ENCODE results near the gene TFDP2. TPM values are rescaled to one million over a fixed set of nuclear protein-coding genes. Genes with fewer than 3 reads are reported as not detected.
"Not testable (repeated sequence)": the region's sequence is repeated elsewhere in the genome, so short reads cannot be mapped to it uniquely, and the experiment has no call there.

Gene TFDP2
- total RNA-seq, 1 donor from 2014 or later, result 64.5 TPM

GRCh38 chr3:142009029-142009428 is 140.3 kb downstream of the TFDP2 start:
- no peaks in the 10 kb centered on the region for H3K9me3 Mint-ChIP-seq
- TF ChIP-seq, protein P1, sequence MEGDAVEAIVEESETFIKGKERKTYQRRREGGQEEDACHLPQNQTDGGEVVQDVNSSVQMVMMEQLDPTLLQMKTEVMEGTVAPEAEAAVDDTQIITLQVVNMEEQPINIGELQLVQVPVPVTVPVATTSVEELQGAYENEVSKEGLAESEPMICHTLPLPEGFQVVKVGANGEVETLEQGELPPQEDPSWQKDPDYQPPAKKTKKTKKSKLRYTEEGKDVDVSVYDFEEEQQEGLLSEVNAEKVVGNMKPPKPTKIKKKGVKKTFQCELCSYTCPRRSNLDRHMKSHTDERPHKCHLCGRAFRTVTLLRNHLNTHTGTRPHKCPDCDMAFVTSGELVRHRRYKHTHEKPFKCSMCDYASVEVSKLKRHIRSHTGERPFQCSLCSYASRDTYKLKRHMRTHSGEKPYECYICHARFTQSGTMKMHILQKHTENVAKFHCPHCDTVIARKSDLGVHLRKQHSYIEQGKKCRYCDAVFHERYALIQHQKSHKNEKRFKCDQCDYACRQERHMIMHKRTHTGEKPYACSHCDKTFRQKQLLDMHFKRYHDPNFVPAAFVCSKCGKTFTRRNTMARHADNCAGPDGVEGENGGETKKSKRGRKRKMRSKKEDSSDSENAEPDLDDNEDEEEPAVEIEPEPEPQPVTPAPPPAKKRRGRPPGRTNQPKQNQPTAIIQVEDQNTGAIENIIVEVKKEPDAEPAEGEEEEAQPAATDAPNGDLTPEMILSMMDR (conservative IDR thresholded peaks at IDR 0.05), result no peak
- no peak overlapping the region for H3K4me3 Mint-ChIP-seq
- DNase-seq (ENCODE audit: low read depth, low spot score), result no peak
- no peaks in the 10 kb centered on the region for H3K27me3 Mint-ChIP-seq (ENCODE audit: low read depth)
- H3K4me1 Mint-ChIP-seq, result no peaks in the 10 kb centered on the region
- no peak overlapping the region for H3K27ac Mint-ChIP-seq (ENCODE audit: unreplicated experiment)
- no peaks in the 10 kb centered on the region for H3K36me3 Mint-ChIP-seq (ENCODE audit: low read depth)

GRCh38 chr3:142007710-142008399 is 141.5 kb downstream of the TFDP2 start:
- TF ChIP-seq, protein P1 (conservative IDR thresholded peaks at IDR 0.05), result no peak
- no peaks in the 10 kb centered on the region for H3K36me3 Mint-ChIP-seq (ENCODE audit: low read depth)

DNA sequence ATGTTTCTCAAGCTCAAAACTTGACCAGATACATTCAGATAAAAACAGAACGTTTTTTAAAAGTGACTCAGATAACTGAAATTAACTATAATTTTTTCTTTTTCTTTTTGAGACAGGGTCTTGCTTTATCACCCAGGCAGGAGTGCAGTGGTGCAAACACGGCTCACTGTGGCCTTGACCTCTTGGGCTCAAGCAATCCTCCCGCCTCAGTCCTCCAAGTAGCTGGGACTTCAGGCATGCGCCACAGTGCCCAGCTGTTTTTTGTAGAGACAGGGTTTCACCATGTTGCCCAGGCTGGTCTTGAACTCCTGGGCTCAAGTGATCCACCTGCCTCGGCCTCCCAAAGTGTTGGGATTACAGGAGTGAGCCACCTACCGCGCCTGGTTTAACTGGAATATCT is 144.4 kb downstream of the TFDP2 start:
- H3K4me3 Mint-ChIP-seq; DNase-seq (ENCODE audit: low read depth, low spot score); H3K27me3 Mint-ChIP-seq (ENCODE audit: low read depth); H3K27ac Mint-ChIP-seq (ENCODE audit: unreplicated experiment); H3K9me3 Mint-ChIP-seq; H3K36me3 Mint-ChIP-seq (ENCODE audit: low read depth); H3K4me1 Mint-ChIP-seq: not testable (repeated sequence)

More at GRCh38 chr3:142007710-142008399, 141.5 kb downstream of the TFDP2 start:
- Mint-ChIP-seq H3K4me3 (no peak overlapping the region), H3K27me3 (ENCODE audit: low read depth) (no peaks in the 10 kb centered on the region), H3K27ac (ENCODE audit: unreplicated experiment) (peak overlapping the region; percentile 2), H3K4me1 (no peaks in the 10 kb centered on the region), H3K9me3 (no peaks in the 10 kb centered on the region)
- no peak for DNase-seq (ENCODE audit: low read depth, low spot score)

DNA sequence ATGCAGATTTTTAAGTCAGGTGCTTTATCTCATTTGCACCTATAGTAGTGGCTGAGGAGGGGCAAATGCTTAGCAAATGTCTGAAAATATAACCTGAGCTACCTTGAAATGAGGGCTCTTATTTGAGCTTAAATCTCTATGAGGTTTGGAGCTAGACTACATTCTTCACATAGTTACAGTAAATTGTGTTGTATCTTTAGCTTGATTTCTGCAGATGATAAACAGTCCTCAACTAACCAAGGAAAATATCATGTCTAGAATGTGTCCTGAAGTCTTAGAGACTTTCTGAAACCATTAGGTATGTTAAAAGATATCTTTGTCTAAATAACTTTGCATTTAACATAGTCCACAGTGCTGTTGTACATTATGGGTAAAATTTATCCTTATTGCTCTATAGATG is 145.3 kb downstream of the TFDP2 start:
- H3K27me3 Mint-ChIP-seq (ENCODE audit: low read depth), result no peaks in the 10 kb centered on the region
- no peaks in the 10 kb centered on the region for H3K4me1 Mint-ChIP-seq
- H3K36me3 Mint-ChIP-seq (ENCODE audit: low read depth), result peaks cover 5% of the 10 kb centered on the region
- H3K27ac Mint-ChIP-seq (ENCODE audit: unreplicated experiment), result no peak overlapping the region
- H3K9me3 Mint-ChIP-seq, result no peaks in the 10 kb centered on the region
- H3K4me3 Mint-ChIP-seq, result no peak overlapping the region
- no peak for DNase-seq (ENCODE audit: low read depth, low spot score)
- TF ChIP-seq, protein P1 (conservative IDR thresholded peaks at IDR 0.05), result no peak

DNA sequence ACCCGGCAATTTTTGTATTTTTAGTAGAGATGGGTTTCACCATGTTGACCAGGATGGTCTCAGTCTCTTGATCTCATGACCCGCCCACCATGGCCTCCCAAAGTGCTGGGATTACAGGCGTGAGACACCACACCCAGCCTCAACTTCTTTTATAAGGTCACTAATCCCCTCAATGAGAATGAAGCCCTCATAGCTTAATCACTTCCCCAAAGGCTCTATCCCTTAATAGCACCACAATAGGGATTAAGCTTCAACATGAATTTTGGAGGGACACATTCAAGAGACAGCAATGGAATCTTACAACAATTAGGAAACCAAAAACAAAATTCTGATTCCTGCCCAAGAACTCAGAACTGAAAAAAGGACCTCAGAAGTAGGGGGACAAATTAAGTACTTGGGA is 146.1 kb downstream of the TFDP2 start:
- Mint-ChIP-seq H3K27me3 (ENCODE audit: low read depth) (no peaks in the 10 kb centered on the region), H3K36me3 (ENCODE audit: low read depth) (peaks cover 5% of the 10 kb centered on the region), H3K4me1 (peaks cover 3% of the 10 kb centered on the region), H3K9me3 (no peaks in the 10 kb centered on the region), H3K4me3 (no peak overlapping the region), H3K27ac (ENCODE audit: unreplicated experiment) (no peak overlapping the region)
- TF ChIP-seq, protein P1 (conservative IDR thresholded peaks at IDR 0.05), result no peak
- DNase-seq (ENCODE audit: low read depth, low spot score), result no peak

DNA sequence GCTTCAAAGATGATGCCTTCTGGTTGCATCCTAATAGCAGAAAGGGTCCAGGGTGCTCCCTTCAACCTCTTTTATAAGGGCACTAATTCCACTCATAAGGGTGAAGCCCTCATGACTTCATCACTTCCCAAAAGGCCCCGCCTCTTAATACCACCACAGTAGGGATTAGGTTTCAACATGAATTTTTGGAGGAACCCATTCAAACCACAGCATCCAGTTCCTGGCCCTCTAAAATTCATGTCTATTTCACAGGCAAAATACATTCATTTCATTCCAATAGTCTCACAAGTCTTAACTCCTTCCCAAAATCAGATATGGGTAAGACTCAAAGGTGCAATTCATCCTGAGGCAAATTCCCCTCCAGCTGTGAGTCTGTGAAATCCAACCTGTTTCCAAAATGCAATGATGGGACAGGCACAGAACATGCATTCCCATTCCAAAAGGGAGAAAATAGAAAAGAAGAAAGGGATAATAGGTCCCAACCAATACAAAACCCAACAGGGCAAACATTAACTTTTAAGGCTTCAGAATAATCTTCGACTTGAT is 148.9 kb downstream of the TFDP2 start:
- TF ChIP-seq, protein P1 (conservative IDR thresholded peaks at IDR 0.05), result no peak
- H3K27me3 Mint-ChIP-seq (ENCODE audit: low read depth), result no peaks in the 10 kb centered on the region
- no peak overlapping the region for H3K4me3 Mint-ChIP-seq
- H3K36me3 Mint-ChIP-seq (ENCODE audit: low read depth), result peaks cover 5% of the 10 kb centered on the region
- H3K9me3 Mint-ChIP-seq, result no peaks in the 10 kb centered on the region
- DNase-seq (ENCODE audit: low read depth, low spot score), result no peak
- peaks cover 8% of the 10 kb centered on the region for H3K4me1 Mint-ChIP-seq
- H3K27ac Mint-ChIP-seq (ENCODE audit: unreplicated experiment), result no peak overlapping the region
